HUDEP-2 (cell line): Measurements from ENCODE around the gene FOXC1.

ENCODE experiments used
- DNase-seq, 76 experiments: peaks; one replicate each; lab custom pipeline; 2025; ENCODE audit not compliant: unreplicated experiment in 76 of 76; lab: John Stamatoyannopoulos, UW

Gene FOXC1

GRCh38 chr6:1640476-1640875 is 30.8 kb downstream of the FOXC1 start:
- DNase-seq = no peak

DNA sequence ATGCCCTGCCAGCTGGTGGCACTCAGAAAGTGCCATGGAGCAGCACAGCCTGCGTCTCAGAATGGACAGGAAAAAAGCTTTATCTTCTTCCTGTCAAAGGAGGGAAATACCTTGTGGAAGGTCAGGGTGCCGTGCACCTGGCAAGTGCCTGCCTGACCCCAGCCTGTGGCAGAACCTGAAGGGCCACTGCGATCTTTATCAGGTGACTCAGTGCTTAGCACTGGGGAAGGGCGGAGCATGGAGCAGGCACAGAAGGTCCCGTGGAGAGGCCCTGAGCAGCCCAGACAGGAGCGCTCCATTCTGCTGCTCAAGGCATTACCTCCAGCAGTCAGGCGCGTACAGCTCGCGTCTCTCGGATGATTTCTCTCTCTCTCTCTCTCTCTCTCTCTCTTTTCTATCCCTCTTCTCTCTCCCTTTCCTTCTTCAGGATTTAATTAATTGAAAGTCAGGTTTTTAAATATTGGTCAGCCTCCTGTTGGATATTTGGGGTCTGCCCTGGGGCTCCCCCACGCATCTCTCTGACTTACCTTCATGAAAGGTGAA is 31.7 kb downstream of the FOXC1 start:
- peak in 7 of 76 experiments; percentile 5 to 42 (median 14) for DNase-seq

DNA sequence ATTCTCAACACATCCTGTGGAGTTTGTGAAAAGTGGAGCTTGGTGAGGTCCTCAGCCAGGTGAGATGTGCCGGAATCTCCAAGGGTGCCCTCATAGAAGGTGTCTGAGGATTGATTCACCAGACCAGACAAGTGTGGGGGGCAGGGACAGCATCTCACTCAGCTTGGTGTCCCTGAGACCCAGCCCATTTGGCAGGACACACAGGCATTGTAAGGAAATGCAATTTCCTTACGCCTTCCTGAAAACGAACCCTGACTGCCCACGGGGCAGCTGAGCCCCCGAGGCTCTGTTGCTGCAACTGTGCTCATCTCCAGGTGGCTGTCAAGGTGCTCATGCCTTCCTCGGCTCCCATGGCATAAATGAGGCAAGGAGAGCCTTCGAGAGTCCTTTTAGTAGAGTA is 33.4 kb downstream of the FOXC1 start:
- no peak for DNase-seq

DNA sequence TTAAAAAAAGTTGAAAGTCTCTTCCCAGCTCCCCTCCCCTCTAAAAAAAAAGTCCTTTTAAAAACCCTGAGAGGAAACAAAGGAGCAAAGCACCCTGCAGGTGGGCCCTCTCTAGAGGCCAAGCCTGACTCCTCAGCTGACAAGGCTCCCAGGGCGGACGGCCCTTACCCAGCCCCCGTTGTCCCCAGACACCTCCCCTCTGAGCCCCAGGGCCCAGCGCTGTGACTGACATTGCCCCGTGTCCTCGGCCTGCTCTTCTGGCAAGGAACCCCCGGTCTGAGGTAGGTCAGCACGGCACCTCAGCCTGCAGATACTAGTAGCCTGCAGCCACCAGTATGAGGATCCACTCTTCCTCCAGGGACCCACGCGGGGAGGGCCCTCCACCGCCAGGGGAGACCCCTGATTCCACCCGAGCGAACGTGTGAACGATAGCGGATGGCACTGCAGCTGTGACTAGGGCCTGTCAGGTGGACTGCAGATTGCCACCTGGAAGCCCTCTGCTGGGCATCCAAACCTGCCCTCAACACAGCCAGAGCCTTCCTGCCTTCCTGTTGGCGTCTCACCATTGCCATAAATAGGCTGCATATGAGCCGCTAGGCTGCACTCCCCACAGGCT is 34.2 kb downstream of the FOXC1 start:
- no peak for DNase-seq

- no peak for DNase-seq
Measured at GRCh38 chr6:1644516-1645060, 34.9 kb downstream of the FOXC1 start.

- no peak for DNase-seq
Measured at GRCh38 chr6:1645466-1646185, 35.9 kb downstream of the FOXC1 start.

DNA sequence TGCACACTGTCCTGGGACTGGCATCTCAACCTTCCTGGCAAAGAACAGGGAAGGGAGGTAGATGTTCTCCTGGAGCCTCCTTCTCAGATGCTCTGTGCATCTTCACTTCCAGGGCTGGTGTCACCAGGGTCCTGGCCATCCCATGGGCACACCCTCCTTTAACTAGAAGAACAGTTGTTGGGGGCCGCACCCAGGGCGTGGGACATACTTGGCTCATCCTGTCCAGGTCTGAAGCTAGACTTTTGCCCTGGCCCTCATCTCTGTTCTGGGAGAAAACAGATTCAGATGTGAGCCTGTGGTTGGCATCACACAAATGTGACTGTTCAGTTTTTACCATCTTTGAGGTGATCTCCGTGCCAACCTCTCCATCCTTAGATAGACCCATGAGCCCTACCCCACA is 41.6 kb downstream of the FOXC1 start:
- no peak for DNase-seq

GRCh38 chr6:1652842-1653241 is 43.1 kb downstream of the FOXC1 start:
- DNase-seq = no peak

- DNase-seq = no peak
Measured at GRCh38 chr6:1654054-1654453, 44.3 kb downstream of the FOXC1 start.

- DNase-seq = no peak
Measured at GRCh38 chr6:1657116-1657770, 47.5 kb downstream of the FOXC1 start.

- no peak for DNase-seq
Measured at GRCh38 chr6:1657771-1658165, 48.1 kb downstream of the FOXC1 start.

DNA sequence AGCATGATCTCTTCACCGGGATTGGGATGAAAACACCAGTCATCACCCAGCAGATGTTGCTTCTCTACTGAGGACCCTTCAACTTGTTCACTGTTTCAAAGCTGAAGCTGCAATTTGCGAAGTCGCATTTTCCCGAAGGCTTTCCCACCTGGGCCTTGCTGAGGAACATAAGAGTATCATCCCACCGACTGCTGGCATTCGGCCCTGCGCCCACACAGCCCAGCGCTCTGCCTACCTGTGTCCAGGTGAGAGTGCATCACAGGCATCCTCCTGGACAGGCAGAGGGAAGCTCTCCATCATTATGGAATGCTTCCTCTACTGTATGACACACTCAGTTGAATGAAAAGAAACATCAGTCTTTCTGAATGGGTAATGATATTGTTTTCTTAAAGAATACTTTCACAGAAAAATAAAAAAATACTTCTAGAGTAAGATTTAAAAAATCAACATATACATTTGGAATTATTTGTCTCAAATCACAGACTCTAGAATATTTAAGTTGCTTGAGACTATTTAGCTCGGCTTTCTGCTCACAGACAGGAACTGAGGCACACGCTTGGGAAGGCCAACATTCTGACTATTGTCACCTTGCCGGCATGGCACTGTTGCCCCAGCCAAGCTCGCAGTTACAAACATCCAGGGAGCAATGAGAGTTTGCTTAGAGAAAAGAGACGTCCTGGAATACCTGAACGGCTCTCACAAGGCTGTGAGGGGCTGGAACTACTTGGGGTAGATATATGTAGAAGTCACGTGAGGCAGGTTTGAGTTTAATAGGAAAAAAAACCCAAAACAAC is 48.7 kb downstream of the FOXC1 start:
- DNase-seq = no peak

DNA sequence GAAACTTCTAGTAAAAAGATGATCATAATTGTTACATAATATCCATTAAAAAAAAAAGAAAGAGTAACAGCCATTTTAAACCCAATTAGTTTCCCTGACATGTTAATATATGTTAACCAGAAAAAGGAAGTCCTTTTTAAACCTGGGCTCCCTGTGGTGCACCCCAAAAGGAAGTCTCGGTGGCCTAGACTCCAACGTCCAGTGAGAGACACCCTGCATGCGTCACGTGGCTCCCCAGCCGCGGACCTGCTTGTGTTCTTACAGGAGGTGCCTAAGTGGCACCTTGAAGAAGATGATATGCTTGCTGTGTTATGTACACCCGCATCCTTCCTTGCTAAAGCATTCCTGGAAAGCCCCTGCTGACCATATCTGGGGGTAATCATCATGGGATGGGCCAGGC is 50.1 kb downstream of the FOXC1 start:
- no peak for DNase-seq

GRCh38 chr6:1662534-1662933 is 52.8 kb downstream of the FOXC1 start:
- DNase-seq = no peak
